HL-60 (cell line): ENCODE measurements around the gene CCNJL.

Source experiments
- GABPA ChIP-seq: IDR thresholded peaks from 2 replicates; pipeline ENCODE4 v1.6.1; 2012; ENCODE audit warnings: low read depth
- POLR2AphosphoS5 ChIP-seq: IDR thresholded peaks from 2 replicates; pipeline ENCODE4 v1.6.1; 2012; ENCODE audit warnings: low read depth
- TF ChIP-seq, protein P1 (sequence below): IDR thresholded peaks from one replicate; pipeline ENCODE4 v1.5.1; 2011; ENCODE audit warnings: low read length, control low read depth, inconsistent platforms; ENCODE audit not compliant: insufficient read depth
- TF ChIP-seq, protein P2 (sequence below): IDR thresholded peaks from 2 replicates; pipeline ENCODE4 v1.6.1; 2012; ENCODE audit warnings: low read depth; ENCODE audit not compliant: insufficient replicate concordance

DNA sequence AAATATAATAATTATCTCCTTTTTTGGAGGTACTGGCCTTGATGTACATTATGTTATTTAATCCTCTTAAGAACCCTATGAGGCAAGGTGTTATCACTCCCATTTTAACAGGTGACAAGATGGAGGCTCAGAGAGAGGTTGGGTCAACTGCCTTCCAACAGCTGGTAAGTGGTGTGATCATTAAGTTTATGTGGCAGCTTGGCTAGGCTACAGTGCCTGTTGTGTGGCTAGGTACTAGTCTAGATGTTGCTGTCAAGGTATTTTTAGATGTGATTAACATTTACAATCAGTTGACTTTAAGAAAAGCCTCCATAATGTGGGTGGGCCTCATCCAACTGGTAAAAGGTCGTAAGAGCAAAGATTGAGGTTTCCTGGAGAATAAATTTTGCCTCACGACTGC lies 61.5 kb downstream of the CCNJL start:
- TF ChIP-seq, protein P1, sequence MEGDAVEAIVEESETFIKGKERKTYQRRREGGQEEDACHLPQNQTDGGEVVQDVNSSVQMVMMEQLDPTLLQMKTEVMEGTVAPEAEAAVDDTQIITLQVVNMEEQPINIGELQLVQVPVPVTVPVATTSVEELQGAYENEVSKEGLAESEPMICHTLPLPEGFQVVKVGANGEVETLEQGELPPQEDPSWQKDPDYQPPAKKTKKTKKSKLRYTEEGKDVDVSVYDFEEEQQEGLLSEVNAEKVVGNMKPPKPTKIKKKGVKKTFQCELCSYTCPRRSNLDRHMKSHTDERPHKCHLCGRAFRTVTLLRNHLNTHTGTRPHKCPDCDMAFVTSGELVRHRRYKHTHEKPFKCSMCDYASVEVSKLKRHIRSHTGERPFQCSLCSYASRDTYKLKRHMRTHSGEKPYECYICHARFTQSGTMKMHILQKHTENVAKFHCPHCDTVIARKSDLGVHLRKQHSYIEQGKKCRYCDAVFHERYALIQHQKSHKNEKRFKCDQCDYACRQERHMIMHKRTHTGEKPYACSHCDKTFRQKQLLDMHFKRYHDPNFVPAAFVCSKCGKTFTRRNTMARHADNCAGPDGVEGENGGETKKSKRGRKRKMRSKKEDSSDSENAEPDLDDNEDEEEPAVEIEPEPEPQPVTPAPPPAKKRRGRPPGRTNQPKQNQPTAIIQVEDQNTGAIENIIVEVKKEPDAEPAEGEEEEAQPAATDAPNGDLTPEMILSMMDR, result no peak
- TF ChIP-seq POLR2AphosphoS5 (no peak), GABPA (no peak)
- TF ChIP-seq, protein P2, sequence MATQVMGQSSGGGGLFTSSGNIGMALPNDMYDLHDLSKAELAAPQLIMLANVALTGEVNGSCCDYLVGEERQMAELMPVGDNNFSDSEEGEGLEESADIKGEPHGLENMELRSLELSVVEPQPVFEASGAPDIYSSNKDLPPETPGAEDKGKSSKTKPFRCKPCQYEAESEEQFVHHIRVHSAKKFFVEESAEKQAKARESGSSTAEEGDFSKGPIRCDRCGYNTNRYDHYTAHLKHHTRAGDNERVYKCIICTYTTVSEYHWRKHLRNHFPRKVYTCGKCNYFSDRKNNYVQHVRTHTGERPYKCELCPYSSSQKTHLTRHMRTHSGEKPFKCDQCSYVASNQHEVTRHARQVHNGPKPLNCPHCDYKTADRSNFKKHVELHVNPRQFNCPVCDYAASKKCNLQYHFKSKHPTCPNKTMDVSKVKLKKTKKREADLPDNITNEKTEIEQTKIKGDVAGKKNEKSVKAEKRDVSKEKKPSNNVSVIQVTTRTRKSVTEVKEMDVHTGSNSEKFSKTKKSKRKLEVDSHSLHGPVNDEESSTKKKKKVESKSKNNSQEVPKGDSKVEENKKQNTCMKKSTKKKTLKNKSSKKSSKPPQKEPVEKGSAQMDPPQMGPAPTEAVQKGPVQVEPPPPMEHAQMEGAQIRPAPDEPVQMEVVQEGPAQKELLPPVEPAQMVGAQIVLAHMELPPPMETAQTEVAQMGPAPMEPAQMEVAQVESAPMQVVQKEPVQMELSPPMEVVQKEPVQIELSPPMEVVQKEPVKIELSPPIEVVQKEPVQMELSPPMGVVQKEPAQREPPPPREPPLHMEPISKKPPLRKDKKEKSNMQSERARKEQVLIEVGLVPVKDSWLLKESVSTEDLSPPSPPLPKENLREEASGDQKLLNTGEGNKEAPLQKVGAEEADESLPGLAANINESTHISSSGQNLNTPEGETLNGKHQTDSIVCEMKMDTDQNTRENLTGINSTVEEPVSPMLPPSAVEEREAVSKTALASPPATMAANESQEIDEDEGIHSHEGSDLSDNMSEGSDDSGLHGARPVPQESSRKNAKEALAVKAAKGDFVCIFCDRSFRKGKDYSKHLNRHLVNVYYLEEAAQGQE, result no peak
